SK-N-SH (cell line): ENCODE measurements around the gene CNN2. TPM values are rescaled to one million over a fixed set of nuclear protein-coding genes. Genes with fewer than 3 reads are reported as not detected.

Experiments used
- CTCF ChIA-PET: fragments of 300-600, 350-600 bp; formaldehyde crosslinking; extraction: SDS; loops from one replicate; lab custom pipeline; 2021; lab: Yijun Ruan, JAX
- POLR2A ChIA-PET: fragments of 350-600 bp; sonication (Branson Sonifier 250); formaldehyde crosslinking; extraction: SDS; loops from one replicate; lab custom pipeline; 2020; ENCODE audit warnings: antibody characterized with exemption, inconsistent platforms; lab: Yijun Ruan, JAX
- DNase-seq: peaks from one replicate; pipeline ENCODE4 v3.0.0; 2012
- H2AFZ ChIP-seq: fragments of 200-600 bp; sonication (generic); 2 replicates; pipeline ENCODE4 v1.8.1; 2016; ENCODE audit warnings: antibody characterized with exemption, mild to moderate bottlenecking, low read depth
- H3F3A ChIP-seq: fragments of 200-600 bp; sonication (generic); replicated peaks from 2 replicates; pipeline ENCODE3; 2016; ENCODE audit warnings: antibody characterized with exemption, mild to moderate bottlenecking; ENCODE audit not compliant: insufficient read depth
- H3K27ac ChIP-seq, 2 experiments: fragments of 200-500 bp in 1 of 2; fragments of 200-600 bp in 1 of 2; sonication (Bioruptor generic) in 1 of 2; sonication (generic), shearing (Covaris generic) in 1 of 2; 2 replicates each; pipeline versions ENCODE4 v1.5.1 to v1.6.1; 2014 to 2016; ENCODE audit warnings: low read depth in 2 of 2, inconsistent platforms in 1 of 2, low read length in 1 of 2, mild to moderate bottlenecking in 1 of 2, mixed read lengths in 1 of 2
- H3K27me3 ChIP-seq: fragments of 200-600 bp; sonication (generic), shearing (Covaris generic); 2 replicates; pipeline ENCODE4 v1.6.1; 2016; ENCODE audit warnings: mixed run types; ENCODE audit not compliant: insufficient read depth
- H3K36me3 ChIP-seq, 2 experiments: fragments of 200-500 bp in 1 of 2; fragments of 200-600 bp in 1 of 2; sonication (Bioruptor generic) in 1 of 2; sonication (generic) in 1 of 2; replicated peaks in 1 of 2; 2 replicates each; pipeline versions ENCODE3 to v1.5.1; 2014 to 2016; ENCODE audit warnings: low read length in 1 of 2, mild to moderate bottlenecking in 1 of 2; ENCODE audit not compliant: insufficient read depth in 2 of 2, control insufficient read depth in 1 of 2
- H3K4me1 ChIP-seq, 2 experiments: fragments of 200-500 bp in 1 of 2; fragments of 200-600 bp in 1 of 2; sonication (Bioruptor generic) in 1 of 2; sonication (generic), shearing (Covaris generic) in 1 of 2; 2 replicates each; pipeline versions ENCODE4 v1.5.1 to v1.6.1; 2014 to 2016; ENCODE audit warnings: low read depth in 1 of 2, low read length in 1 of 2, mixed run types in 1 of 2; ENCODE audit not compliant: insufficient read depth in 2 of 2, control insufficient read depth in 1 of 2
- H3K4me2 ChIP-seq: fragments of 200-600 bp; sonication (generic), shearing (Covaris generic); 2 replicates; pipeline ENCODE4 v1.6.1; 2017; ENCODE audit warnings: mixed run types
- H3K4me3 ChIP-seq, 2 experiments: fragments of 200-500 bp in 1 of 2; fragments of 200-600 bp in 1 of 2; sonication (Bioruptor generic) in 1 of 2; sonication (generic), shearing (Covaris generic) in 1 of 2; 2 replicates each; pipeline versions ENCODE4 v1.5.1 to v1.8.1; 2014 to 2016; ENCODE audit warnings: low read depth in 2 of 2, inconsistent platforms in 1 of 2, low read length in 1 of 2, mild to moderate bottlenecking in 1 of 2, mixed read lengths in 1 of 2, moderate library complexity in 1 of 2
- H3K79me2 ChIP-seq: fragments of 200-600 bp; sonication (generic); 2 replicates; pipeline ENCODE4 v1.8.1; 2017; ENCODE audit warnings: mild to moderate bottlenecking; ENCODE audit not compliant: insufficient read depth
- H3K9ac ChIP-seq: fragments of 200-600 bp; sonication (generic); 2 replicates; pipeline ENCODE4 v1.6.1; 2017; ENCODE audit warnings: mixed run types
- H3K9me2 ChIP-seq: fragments of 200-600 bp; sonication (generic); 2 replicates; pipeline ENCODE4 v1.6.1; 2017; ENCODE audit warnings: mixed run types
- H3K9me3 ChIP-seq: fragments of 200-600 bp; sonication (generic); 2 replicates; pipeline ENCODE4 v1.6.1; 2017; ENCODE audit warnings: mixed run types, mild to moderate bottlenecking, moderate library complexity
- H4K20me1 ChIP-seq: fragments of 200-600 bp; sonication (generic); 2 replicates; pipeline ENCODE4 v1.6.1; 2017; ENCODE audit warnings: mild to moderate bottlenecking, mixed run types; ENCODE audit not compliant: insufficient read depth
- CHD2 ChIP-seq: fragments of 150-350 bp; IDR thresholded peaks from 2 replicates; pipeline ENCODE4 v1.6.1; 2018; ENCODE audit warnings: low read length; ENCODE audit not compliant: partially characterized antibody
- EZH2phosphoT487 ChIP-seq: fragments of 200-600 bp; sonication (generic); IDR thresholded peaks from 2 replicates; pipeline ENCODE4 v1.6.1; 2017; ENCODE audit warnings: low read depth, mixed run types, mild to moderate bottlenecking, antibody characterized with exemption, moderate library complexity, borderline replicate concordance
- FOSL2 ChIP-seq: IDR thresholded peaks from 2 replicates; pipeline ENCODE4 v1.4.0; 2012; ENCODE audit warnings: low read depth, mild to moderate bottlenecking, moderate library complexity, borderline replicate concordance
- FOXJ3 ChIP-seq: sonication (generic); formaldehyde crosslinking; IDR thresholded peaks from 2 replicates; pipeline ENCODE4 v1.5.1; 2020; ENCODE audit warnings: mild to moderate bottlenecking, missing genetic modification reagents
- FOXM1 ChIP-seq: IDR thresholded peaks from 2 replicates; pipeline ENCODE4 v1.4.0; 2012; ENCODE audit warnings: low read depth, mild to moderate bottlenecking
- GATA2 ChIP-seq: sonication (generic); formaldehyde crosslinking; IDR thresholded peaks from 2 replicates; pipeline ENCODE4 v1.5.0; 2020; ENCODE audit warnings: mild to moderate bottlenecking, missing genetic modification reagents
- JUND ChIP-seq: IDR thresholded peaks from 2 replicates; pipeline ENCODE4 v1.4.0; 2012
- MEF2A ChIP-seq: IDR thresholded peaks from 2 replicates; pipeline ENCODE4 v1.4.0; 2012; ENCODE audit warnings: low read depth, borderline replicate concordance
- MXI1 ChIP-seq: IDR thresholded peaks from 2 replicates; pipeline ENCODE4 v1.6.1; 2012; ENCODE audit warnings: mild to moderate bottlenecking, low read depth, low read length, improper control_type of control experiment
- NFIC ChIP-seq: IDR thresholded peaks from 2 replicates; pipeline ENCODE4 v1.4.0; 2012; ENCODE audit warnings: borderline replicate concordance
- POLR2AphosphoS5 ChIP-seq: IDR thresholded peaks from 2 replicates; pipeline ENCODE4 v1.6.1; 2012; ENCODE audit warnings: low read depth, low read length
- RAD21 ChIP-seq: IDR thresholded peaks from 2 replicates; pipeline ENCODE4 v1.6.1; 2012; ENCODE audit warnings: mild to moderate bottlenecking, low read length
- RCOR1 ChIP-seq: fragments of 150-350 bp; IDR thresholded peaks from 2 replicates; pipeline ENCODE4 v1.6.1; 2017; ENCODE audit warnings: antibody characterized with exemption, low read length
- RXRA ChIP-seq: IDR thresholded peaks from 2 replicates; pipeline ENCODE4 v1.4.0; 2012; ENCODE audit warnings: low read depth, mild to moderate bottlenecking, borderline replicate concordance
- SIN3A ChIP-seq: IDR thresholded peaks from 2 replicates; pipeline ENCODE4 v1.6.1; 2012; ENCODE audit warnings: low read depth, mild to moderate bottlenecking, low read length, moderate library complexity, borderline replicate concordance
- TCF12 ChIP-seq: IDR thresholded peaks from 2 replicates; pipeline ENCODE4 v1.4.0; 2012
- TEAD4 ChIP-seq: IDR thresholded peaks from 2 replicates; pipeline ENCODE4 v1.4.0; 2012; ENCODE audit warnings: mild to moderate bottlenecking, borderline replicate concordance; ENCODE audit not compliant: insufficient read depth
- WGBS: methylation state at CpG from one replicate; pipeline ENCODE4 v1.1.6; 2017; ENCODE audit warnings: low lambda C conversion rate; 5-methylcytosine and 5-hydroxymethylcytosine counted together
- polyA plus RNA-seq, 3 experiments: library from polyadenylated mRNA; depleted of rRNA; stranded (reverse); fragments of >200 nt; gene quantifications; 2 replicates each; pipeline ENCODE4 v1.2.3, GENCODE V29; 2012
- TF ChIP-seq, protein P1 (sequence below): IDR thresholded peaks from 2 replicates; pipeline ENCODE4 v1.4.0; 2012; ENCODE audit warnings: low read depth, borderline replicate concordance
- TF ChIP-seq, protein P2 (sequence below): fragments of 150-350 bp; IDR thresholded peaks from 2 replicates; pipeline ENCODE4 v1.6.1; 2016; ENCODE audit warnings: mild to moderate bottlenecking, low read depth, low read length
- TF ChIP-seq, protein P3 (sequence below): IDR thresholded peaks from 2 replicates; pipeline ENCODE4; 2012
- TF ChIP-seq, protein P4 (sequence below): fragments of 200-600 bp; sonication (generic); IDR thresholded peaks from 2 replicates; pipeline ENCODE4 v1.6.1; 2017; ENCODE audit warnings: antibody characterized with exemption, mild to moderate bottlenecking, moderate library complexity

CNN2 gene
- polyA plus RNA-seq, 1 of the 3 experiments (the other 2 are of a cell fraction) = 279 TPM

DNA sequence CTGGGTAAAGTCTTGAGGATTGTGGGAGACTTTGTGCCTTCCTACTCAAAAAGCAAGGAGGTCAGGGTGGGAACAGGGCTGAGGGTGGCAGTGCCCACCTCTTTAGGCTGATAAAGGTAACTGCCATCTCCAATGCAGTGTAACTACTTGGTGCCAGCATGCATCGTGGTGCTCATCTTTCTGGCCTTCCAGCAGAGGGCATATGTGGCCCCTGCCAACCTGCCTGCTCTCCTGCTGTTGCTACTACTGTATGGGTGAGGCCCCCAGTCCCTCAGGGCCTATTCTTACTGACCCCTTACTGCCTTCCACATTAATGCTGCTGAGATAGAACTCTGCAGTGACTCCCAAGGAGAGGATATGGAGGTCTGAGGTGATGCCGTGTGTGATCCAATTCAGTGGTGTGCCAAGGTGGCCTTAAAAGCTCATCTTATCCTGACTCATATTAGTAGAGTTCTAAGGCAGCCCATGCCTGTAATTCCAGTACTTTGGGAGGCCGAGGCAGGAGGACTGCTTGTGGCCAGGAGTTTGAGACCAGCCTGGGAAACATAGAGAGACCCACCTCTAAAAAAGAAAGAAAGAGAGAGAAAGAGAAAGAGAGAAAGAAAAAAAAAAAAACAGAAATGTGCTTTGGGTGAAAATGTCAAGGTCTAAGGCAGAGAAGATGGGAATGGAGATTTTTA, 30.9 kb downstream of the CNN2 start:
- Histone ChIP-seq H4K20me1 (no peaks in the 10 kb centered on the region), H3K4me3 (no peak overlapping the region; a peak in 1 of 4 replicates), H3K27me3 (no peaks in the 10 kb centered on the region), H3F3A (no peaks in the 10 kb centered on the region), H2AFZ (no peak overlapping the region), H3K9me3 (peaks cover 11% of the 10 kb centered on the region; the same call in 1 of the 2 replicates), H3K36me3 (no peaks in the 10 kb centered on the region), H3K79me2 (no peaks in the 10 kb centered on the region), H3K4me2 (no peak overlapping the region), H3K9me2 (no peaks in the 10 kb centered on the region), H3K27ac (no peak overlapping the region)
- 12% methylated on average over 3 of the region's 3 CpGs for WGBS
- CTCF ChIA-PET = interaction anchor here (0.8 to 1.5 kb wide), 2 partner anchors 8 to 10 kb away, joined by 4 to 5 read pairs; partner anchors contain the start of gene ARHGAP45
- no peak for DNase-seq
- no peak for TF ChIP-seq TCF12
- TF ChIP-seq, protein P1, sequence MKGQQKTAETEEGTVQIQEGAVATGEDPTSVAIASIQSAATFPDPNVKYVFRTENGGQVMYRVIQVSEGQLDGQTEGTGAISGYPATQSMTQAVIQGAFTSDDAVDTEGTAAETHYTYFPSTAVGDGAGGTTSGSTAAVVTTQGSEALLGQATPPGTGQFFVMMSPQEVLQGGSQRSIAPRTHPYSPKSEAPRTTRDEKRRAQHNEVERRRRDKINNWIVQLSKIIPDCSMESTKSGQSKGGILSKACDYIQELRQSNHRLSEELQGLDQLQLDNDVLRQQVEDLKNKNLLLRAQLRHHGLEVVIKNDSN = 0 out of 2 replicates have a peak, but pooled peaks have one; percentile 25
- TF ChIP-seq, all 33 proteins: peak for 1
- POLR2A ChIA-PET = no interaction called here
- H3K9ac ChIP-seq = no peak overlapping the region
- H3K4me1 ChIP-seq = no peaks in the 10 kb centered on the region

DNA sequence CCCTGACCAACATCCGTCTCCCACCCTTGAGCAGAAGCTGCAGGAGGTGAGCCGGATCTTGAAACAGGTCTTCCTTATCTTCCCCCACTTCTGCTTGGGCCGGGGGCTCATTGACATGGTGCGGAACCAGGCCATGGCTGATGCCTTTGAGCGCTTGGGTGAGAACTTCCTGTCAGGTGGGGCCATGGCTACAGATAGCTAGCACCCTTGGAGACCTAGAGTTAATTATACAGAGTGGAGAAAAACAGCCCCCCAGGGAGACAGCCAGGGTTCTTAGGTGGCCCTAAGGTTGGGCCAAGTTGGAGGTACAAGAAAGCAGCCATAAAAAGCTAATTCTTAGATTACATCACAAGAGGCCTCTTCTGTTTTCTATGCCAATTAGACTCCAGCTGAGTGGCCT, 31.7 kb downstream of the CNN2 start:
- Histone ChIP-seq H4K20me1 (no peaks in the 10 kb centered on the region), H3K9me3 (peaks cover 11% of the 10 kb centered on the region; the same call in 1 of the 2 replicates), H3K4me1 (no peaks in the 10 kb centered on the region), H3K4me2 (no peak overlapping the region), H3K27ac (no peak overlapping the region), H3K79me2 (no peaks in the 10 kb centered on the region), H3K27me3 (no peaks in the 10 kb centered on the region), H3K36me3 (no peaks in the 10 kb centered on the region), H3K4me3 (no peak overlapping the region; a peak in 1 of 4 replicates), H3F3A (no peaks in the 10 kb centered on the region), H3K9ac (no peak overlapping the region)
- CTCF ChIA-PET = interaction anchor here (1.5 kb wide), 1 partner anchor 9 kb away, joined by 4 read pairs; the partner anchor contains the start of gene ARHGAP45
- 69% methylated on average over 3 of the region's 5 CpGs for WGBS
- no peak for TF ChIP-seq RAD21
- TF ChIP-seq POLR2AphosphoS5 = no peak
- TF ChIP-seq TEAD4 = no peak
- TF ChIP-seq JUND = no peak
- TF ChIP-seq, protein P1 = no peak
- TF ChIP-seq SIN3A = no peak
- TF ChIP-seq, protein P2, sequence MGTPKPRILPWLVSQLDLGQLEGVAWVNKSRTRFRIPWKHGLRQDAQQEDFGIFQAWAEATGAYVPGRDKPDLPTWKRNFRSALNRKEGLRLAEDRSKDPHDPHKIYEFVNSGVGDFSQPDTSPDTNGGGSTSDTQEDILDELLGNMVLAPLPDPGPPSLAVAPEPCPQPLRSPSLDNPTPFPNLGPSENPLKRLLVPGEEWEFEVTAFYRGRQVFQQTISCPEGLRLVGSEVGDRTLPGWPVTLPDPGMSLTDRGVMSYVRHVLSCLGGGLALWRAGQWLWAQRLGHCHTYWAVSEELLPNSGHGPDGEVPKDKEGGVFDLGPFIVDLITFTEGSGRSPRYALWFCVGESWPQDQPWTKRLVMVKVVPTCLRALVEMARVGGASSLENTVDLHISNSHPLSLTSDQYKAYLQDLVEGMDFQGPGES = no peak
- no peak for TF ChIP-seq CHD2
- TF ChIP-seq, protein P3, sequence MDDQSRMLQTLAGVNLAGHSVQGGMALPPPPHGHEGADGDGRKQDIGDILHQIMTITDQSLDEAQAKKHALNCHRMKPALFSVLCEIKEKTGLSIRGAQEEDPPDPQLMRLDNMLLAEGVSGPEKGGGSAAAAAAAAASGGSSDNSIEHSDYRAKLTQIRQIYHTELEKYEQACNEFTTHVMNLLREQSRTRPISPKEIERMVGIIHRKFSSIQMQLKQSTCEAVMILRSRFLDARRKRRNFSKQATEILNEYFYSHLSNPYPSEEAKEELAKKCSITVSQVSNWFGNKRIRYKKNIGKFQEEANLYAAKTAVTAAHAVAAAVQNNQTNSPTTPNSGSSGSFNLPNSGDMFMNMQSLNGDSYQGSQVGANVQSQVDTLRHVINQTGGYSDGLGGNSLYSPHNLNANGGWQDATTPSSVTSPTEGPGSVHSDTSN = no peak
- TF ChIP-seq RXRA = no peak
- TF ChIP-seq FOXM1 = no peak
- no peak for TF ChIP-seq FOXJ3 (CRISPR knock-in tag)
- no peak for TF ChIP-seq EZH2phosphoT487
- TF ChIP-seq MXI1 = no peak
- TF ChIP-seq RCOR1 = no peak
- no peak for TF ChIP-seq MEF2A
- no peak for TF ChIP-seq FOSL2
- no peak for TF ChIP-seq GATA2 (CRISPR knock-in tag)
- TF ChIP-seq NFIC = no peak
- TF ChIP-seq, protein P4, sequence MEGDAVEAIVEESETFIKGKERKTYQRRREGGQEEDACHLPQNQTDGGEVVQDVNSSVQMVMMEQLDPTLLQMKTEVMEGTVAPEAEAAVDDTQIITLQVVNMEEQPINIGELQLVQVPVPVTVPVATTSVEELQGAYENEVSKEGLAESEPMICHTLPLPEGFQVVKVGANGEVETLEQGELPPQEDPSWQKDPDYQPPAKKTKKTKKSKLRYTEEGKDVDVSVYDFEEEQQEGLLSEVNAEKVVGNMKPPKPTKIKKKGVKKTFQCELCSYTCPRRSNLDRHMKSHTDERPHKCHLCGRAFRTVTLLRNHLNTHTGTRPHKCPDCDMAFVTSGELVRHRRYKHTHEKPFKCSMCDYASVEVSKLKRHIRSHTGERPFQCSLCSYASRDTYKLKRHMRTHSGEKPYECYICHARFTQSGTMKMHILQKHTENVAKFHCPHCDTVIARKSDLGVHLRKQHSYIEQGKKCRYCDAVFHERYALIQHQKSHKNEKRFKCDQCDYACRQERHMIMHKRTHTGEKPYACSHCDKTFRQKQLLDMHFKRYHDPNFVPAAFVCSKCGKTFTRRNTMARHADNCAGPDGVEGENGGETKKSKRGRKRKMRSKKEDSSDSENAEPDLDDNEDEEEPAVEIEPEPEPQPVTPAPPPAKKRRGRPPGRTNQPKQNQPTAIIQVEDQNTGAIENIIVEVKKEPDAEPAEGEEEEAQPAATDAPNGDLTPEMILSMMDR = no peak
- TF ChIP-seq, all 33 proteins: peak for 0
- no peak overlapping the region for H2AFZ ChIP-seq
- H3K9me2 ChIP-seq = no peaks in the 10 kb centered on the region
- DNase-seq = no peak
- POLR2A ChIA-PET = no interaction called here
